ENCODE data around the gene NUAK2. TPM values are rescaled to one million over a fixed set of nuclear protein-coding genes. Genes with fewer than 3 reads are reported as not detected.
A peak's percentile ranks its signal among the peaks of the same experiment; 100 is the strongest.
"Not testable (repeated sequence)": the region's sequence is repeated elsewhere in the genome, so short reads cannot be mapped to it uniquely, and the experiment has no call there.

The NUAK2 gene
- total RNA-seq, result 1 to 10 TPM; 1.2 to 2.9 TPM

DNA sequence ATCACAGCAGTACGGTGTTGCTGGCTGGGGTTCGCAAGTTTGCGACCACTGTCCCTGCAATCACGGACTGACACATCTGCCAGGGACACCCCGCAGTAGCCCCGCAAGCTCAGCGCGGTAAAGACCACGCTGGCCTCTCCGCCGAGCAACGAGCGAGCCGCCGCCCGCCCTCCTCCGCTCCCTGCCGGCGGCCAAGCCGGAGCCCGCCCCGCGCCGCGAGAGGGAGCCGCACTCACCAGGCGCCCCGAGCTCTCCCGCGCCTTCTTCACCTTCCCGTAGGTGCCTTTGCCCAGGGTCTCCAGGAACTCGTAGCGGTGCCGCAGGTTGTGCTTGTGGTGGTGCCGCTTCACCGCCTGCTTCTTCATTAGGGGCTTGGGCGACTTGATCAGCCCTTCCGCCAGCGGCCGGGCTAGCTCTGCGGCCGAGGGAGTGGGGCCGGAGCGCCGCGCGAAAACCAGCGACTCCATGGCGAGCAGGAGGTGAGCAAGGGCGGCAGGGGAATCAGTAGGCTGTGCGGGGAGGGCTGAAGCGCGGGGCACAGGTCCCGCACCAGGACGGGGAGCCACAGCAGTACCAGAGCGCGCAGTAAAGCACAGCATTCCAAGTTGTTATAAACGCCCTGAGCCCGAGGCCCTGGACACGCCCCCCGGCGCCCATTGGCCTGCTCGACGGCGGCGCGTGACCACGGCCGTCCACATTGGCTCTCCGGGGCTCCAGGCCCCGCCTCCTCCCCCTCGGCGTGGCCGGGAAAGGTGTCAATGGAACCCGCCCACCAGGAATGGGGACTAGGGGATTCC lies at the start of gene NUAK2:
TSS of gene NUAK2 (minus strand) at position 584 of the 797 bp plus-strand sequence. CDS start at position 467, 117 bp downstream.
- peak within 1 kb of the TSS; percentile 88 for H3K4me3 Mint-ChIP-seq
- no peaks in the 10 kb centered on the region for H3K9me3 Mint-ChIP-seq
- no peaks in the 10 kb centered on the region for H3K36me3 Mint-ChIP-seq (ENCODE audit: low read depth)
- H3K4me1 Mint-ChIP-seq, result peaks cover 43% of the 10 kb centered on the region
- peaks cover under 1% of the 10 kb centered on the region for H3K27me3 Mint-ChIP-seq
- ATAC-seq (replicated peaks), result peak; percentile 91
- H3K27ac Mint-ChIP-seq, result peak within 1 kb of the TSS; percentile 82

DNA sequence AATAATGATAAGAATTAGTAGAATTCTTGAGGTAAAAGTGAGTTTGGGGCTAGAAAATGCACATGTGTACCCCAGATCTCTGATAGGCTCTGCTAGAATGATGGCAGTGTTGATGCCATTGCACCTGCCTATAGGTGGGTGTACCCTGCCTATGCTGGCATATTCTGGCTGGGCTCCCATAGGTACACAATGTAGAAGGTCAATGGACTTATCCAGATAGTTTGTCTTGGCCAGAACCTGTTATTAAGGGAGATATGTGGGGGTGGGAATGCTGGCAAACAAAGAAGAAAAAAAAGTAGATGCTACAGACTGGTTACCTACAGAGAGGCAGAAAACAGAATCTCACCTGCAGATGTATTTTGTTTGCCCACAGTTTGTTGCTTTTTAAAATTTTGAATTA lies 49.2 kb upstream of the NUAK2 start:
- no peaks in the 10 kb centered on the region for H3K27me3 Mint-ChIP-seq
- H3K9me3 Mint-ChIP-seq, result no peaks in the 10 kb centered on the region
- H3K27ac Mint-ChIP-seq, result no peak overlapping the region
- no peaks in the 10 kb centered on the region for H3K36me3 Mint-ChIP-seq (ENCODE audit: low read depth)
- no peak for ATAC-seq (replicated peaks)
- no peak overlapping the region for H3K4me3 Mint-ChIP-seq
- H3K4me1 Mint-ChIP-seq, result peaks cover 15% of the 10 kb centered on the region

DNA sequence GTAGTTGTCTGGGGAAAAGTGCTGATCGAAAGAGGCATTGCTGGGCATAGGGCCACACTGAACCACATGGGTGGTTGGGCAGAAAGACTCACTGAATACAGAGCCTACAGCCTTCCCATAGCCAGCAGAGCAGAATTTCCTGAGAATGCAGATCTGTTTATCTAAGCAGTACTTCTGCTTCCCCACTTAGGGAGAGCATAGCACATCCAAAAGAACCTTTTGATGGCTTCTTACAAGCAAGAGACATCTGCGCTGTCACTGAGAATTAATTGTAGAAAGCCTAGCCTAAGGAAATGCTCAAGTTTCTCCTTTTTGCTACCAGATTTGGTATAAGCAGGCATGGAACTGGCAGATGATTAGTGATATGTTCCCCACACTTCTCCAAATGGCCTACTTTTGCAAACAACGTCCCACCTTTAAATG lies 48.2 kb upstream of the NUAK2 start:
- Mint-ChIP-seq H3K4me3 (no peak overlapping the region), H3K27me3 (no peaks in the 10 kb centered on the region)
- no peak for ATAC-seq (replicated peaks)

DNA sequence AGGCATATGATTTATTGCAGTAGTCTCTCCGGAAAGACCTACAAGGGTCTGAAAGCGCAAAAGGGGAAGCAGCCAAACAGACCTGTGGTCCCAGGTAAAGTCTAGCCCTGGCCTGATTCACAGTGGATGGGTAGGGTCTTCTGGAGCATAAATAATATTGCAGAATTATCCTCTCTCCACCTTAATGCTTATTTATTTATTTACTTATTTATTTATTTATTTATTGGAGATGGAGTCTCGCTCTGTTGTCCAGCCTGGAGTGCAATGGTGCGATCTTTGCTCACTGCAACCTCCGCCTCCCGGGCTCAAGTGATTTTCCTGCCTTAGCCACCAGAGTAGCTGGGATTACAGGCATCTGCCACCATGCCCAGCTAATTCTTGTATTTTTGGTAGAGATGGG lies 46.9 kb upstream of the NUAK2 start:
- ATAC-seq (replicated peaks), result no peak
- Mint-ChIP-seq H3K36me3 (ENCODE audit: low read depth) (no peaks in the 10 kb centered on the region), H3K4me3 (no peak overlapping the region), H3K4me1 (no peaks in the 10 kb centered on the region), H3K27me3 (no peaks in the 10 kb centered on the region), H3K9me3 (no peaks in the 10 kb centered on the region), H3K27ac (no peak overlapping the region)

More for the DNA sequence above, 48.2 kb upstream of the NUAK2 start:
- H3K4me1 Mint-ChIP-seq, result peaks cover 10% of the 10 kb centered on the region
- no peak overlapping the region for H3K27ac Mint-ChIP-seq
- H3K36me3 Mint-ChIP-seq (ENCODE audit: low read depth), result no peaks in the 10 kb centered on the region
- no peaks in the 10 kb centered on the region for H3K9me3 Mint-ChIP-seq

DNA sequence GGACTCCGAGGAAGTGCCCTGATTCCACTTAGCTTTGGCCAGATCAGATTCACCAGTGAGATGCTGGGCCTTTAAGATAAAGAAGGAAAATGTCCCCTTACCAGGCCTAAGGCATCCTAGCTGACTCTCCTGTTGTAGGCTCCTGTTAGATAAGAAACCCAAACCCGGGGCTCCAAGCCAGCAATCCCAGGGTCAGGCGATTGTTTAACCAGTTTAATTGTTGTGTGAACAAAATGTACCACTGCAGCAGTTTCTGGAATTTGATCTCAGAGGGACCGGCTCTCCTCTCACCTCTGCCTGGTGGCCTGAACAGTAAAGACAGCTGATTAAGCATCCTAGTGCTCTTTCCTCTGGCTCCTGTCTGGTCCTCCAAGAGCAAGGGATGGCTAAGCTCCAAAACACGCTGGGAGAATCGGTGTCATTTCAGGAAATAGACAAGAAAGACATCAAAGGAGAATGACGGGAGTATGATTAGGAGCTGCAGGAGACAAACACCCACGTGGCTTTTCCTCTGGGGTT lies 44.5 kb upstream of the NUAK2 start:
- Mint-ChIP-seq H3K36me3 (ENCODE audit: low read depth) (no peaks in the 10 kb centered on the region), H3K27ac (no peak overlapping the region), H3K9me3 (no peaks in the 10 kb centered on the region), H3K4me3 (no peak overlapping the region), H3K4me1 (no peaks in the 10 kb centered on the region), H3K27me3 (no peaks in the 10 kb centered on the region)
- no peak for ATAC-seq (replicated peaks)

DNA sequence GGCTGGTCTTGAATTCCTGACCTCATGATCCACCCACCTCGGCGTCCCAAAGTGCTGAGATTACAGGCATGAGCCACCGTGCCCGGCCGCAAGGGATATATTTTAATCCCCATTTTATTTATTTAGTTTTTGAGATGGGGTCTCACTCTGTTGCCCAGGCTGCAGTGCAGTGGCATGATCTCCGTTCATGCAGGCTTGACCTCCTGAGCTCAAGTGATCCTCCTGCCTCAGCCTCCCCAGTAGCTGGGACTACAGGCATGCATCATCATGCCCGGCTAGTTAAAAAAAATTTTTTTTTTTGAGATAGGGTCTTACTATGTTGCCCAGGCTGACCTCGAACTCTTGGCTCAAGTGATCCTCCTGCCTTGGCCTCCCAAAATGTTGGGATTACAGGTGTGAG lies 43.5 kb upstream of the NUAK2 start:
- not testable (repeated sequence) for H3K4me1 Mint-ChIP-seq; H3K4me3 Mint-ChIP-seq; ATAC-seq (replicated peaks); H3K27ac Mint-ChIP-seq; H3K9me3 Mint-ChIP-seq; H3K36me3 Mint-ChIP-seq (ENCODE audit: low read depth); H3K27me3 Mint-ChIP-seq

DNA sequence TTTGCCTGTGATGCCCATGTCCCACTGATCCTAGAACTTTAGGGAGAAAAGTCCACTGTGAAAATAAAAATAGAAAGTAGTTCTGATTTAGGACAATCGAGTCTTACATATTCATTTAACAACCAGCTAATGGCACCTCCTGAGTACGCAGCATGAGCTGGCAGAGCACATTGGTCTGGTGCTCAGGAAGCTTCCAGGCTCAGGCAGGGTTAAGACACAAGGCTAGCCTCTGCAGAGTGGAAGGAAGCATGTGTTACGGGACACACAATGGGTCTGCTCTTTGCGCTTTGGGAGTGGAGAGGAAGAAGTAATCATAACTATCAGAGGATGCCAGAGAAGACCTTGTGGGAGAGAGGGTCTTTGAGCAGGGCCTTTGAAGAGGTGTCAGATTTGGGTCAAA lies 39.3 kb upstream of the NUAK2 start:
- no peaks in the 10 kb centered on the region for H3K9me3 Mint-ChIP-seq
- H3K36me3 Mint-ChIP-seq (ENCODE audit: low read depth), result no peaks in the 10 kb centered on the region
- peaks cover 16% of the 10 kb centered on the region for H3K27me3 Mint-ChIP-seq
- H3K4me1 Mint-ChIP-seq, result no peaks in the 10 kb centered on the region
- no peak overlapping the region for H3K27ac Mint-ChIP-seq
- no peak overlapping the region for H3K4me3 Mint-ChIP-seq
- no peak for ATAC-seq (replicated peaks)

DNA sequence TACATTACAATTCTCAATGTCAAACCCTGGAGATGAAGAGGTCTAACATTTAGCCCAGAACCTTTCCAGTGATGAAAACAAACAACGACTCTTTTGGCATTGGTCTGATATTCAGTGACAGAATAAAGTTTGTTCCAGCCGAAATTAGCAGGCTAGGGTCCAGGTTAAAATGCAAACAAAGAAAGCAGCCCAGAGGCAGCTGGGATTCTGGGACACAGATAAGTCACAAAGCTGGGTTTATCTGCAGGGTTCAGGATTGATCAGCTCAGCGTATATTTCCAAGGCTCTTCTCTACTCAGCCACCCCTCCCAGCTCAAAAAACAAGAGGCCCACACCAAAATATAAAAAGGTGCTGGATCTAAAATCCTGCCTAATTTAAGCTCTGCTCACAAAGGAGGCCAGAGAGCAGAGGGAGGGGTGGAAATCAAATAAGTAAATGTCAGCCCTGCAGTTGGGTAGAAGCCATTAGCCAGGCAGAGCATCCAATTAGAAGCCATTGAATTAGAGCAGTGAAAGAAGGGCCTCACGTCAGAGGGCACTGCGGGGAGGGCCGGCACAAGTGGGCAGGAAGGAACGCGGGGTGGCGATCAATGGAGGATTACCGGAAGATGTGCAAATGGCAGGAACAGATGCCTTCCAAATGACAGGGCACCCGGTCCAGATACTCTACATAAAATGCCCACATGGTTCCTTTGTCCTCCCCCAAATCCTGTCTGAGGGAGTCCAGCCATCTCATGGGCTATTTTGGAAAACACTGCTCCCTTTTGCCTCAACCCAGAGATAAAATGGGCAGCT lies 38.4 kb upstream of the NUAK2 start:
- no peak overlapping the region for H3K4me3 Mint-ChIP-seq
- H3K36me3 Mint-ChIP-seq (ENCODE audit: low read depth), result no peaks in the 10 kb centered on the region
- H3K4me1 Mint-ChIP-seq, result no peaks in the 10 kb centered on the region
- ATAC-seq (replicated peaks), result no peak
- no peak overlapping the region for H3K27ac Mint-ChIP-seq
- peaks cover 16% of the 10 kb centered on the region for H3K27me3 Mint-ChIP-seq
- no peaks in the 10 kb centered on the region for H3K9me3 Mint-ChIP-seq

DNA sequence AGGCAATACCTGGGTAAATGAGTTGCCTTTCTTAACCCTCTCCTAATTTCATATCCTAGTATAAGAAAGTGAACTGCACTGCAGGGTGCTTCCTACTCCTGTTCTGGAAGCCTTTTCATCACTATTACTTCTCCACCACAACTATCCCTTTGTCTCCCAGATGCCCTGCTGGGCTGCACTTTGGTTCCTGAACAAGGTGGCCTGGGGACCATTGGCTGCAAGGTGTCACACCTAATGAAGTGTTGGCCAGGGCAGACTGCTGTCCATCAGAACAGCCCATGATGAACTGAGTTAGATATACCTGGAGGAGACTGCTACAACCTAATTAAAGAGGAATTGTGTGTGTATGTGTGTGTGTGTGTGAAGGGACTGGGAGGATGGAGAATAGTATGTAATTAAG lies 37.0 kb upstream of the NUAK2 start:
- Mint-ChIP-seq H3K27ac (no peak overlapping the region), H3K4me3 (no peak overlapping the region), H3K27me3 (peaks cover 16% of the 10 kb centered on the region)

DNA sequence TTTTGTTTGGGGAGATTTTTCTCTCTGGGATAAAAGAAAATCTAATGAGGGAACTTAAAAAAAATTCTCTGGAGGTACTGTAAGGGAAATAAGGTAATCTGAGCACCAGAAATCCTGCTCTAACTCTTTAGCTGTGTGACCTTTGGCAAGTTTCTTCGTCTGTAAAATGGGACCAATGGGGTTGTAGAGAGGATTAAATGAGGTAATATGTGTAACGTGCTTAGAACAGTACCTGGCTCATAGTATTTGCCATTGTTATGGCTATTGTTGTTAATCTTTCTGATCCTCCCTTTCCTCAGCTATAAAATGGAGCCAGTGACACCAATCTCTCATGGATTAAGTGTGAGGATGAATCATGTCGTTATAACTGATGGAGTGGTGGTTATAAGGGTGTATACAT lies 36.0 kb upstream of the NUAK2 start:
- H3K4me1 Mint-ChIP-seq, result no peaks in the 10 kb centered on the region
- no peak for ATAC-seq (replicated peaks)
- H3K9me3 Mint-ChIP-seq, result no peaks in the 10 kb centered on the region
- peaks cover 16% of the 10 kb centered on the region for H3K27me3 Mint-ChIP-seq
- H3K27ac Mint-ChIP-seq, result no peak overlapping the region
- H3K36me3 Mint-ChIP-seq (ENCODE audit: low read depth), result no peaks in the 10 kb centered on the region
- H3K4me3 Mint-ChIP-seq, result no peak overlapping the region

More for the DNA sequence above, 37.0 kb upstream of the NUAK2 start:
- Mint-ChIP-seq H3K36me3 (ENCODE audit: low read depth) (no peaks in the 10 kb centered on the region), H3K4me1 (no peaks in the 10 kb centered on the region), H3K9me3 (no peaks in the 10 kb centered on the region)
- no peak for ATAC-seq (replicated peaks)

DNA sequence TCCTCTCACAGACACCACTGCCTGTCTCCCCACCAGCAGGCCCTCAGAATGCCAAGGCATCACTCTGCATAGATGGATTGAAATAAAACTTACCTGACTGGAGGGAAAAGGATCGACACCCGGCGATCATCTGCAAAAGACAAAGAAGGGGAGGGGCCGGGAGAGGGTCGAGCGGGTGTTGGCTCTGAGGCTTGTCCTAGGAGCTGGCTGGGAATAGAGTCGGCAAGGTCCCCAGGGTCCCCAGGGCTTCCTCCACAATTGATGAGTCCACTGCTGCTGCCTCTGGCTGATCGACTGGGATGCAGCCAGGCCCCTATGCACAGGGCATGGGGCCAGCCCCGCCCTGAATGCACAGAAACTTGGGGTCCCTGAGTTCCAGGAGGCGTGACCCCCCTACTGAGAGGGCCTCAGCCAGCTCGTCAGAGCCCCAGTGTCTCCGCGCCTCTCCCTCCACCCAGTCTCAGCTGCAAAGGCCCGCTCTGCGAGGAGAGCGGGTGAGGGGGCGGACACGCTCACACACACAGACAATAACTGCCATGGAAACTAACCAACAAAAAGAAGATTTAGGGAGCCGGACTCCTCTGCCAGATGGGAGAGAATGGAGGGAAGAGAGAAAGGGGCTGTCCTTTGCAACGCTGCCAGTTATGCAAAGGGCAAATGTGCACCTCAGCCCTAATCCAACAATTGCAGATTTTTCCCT lies 35.0 kb upstream of the NUAK2 start, which contains the start of gene KLHDC8A:
TSS of gene KLHDC8A (minus strand) at position 483 of the 700 bp plus-strand sequence. CDS start 13,318 bp downstream, outside the sequence.
- H3K4me1 Mint-ChIP-seq, result no peaks in the 10 kb centered on the region

DNA sequence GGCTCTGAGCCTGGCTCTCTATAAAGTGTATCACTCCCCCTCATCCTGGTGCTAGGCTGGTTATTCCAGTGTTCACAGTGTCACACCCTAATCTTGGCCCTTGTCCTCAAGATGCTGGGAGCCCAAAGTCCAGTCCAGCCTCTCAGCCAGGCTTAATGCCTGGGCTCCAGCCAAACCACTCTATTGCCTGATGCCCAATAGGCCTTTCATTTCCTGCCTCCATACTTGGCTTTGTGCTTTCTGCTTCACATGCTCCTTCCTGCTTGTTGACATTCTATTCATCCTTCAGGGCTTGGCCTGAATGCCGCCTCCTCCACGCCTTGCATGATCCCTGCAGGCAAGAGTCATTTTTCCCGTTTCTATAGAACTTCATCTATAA lies 33.5 kb upstream of the NUAK2 start:
- no peaks in the 10 kb centered on the region for H3K9me3 Mint-ChIP-seq
- no peaks in the 10 kb centered on the region for H3K36me3 Mint-ChIP-seq (ENCODE audit: low read depth)
- peaks cover 19% of the 10 kb centered on the region for H3K27me3 Mint-ChIP-seq
- no peak overlapping the region for H3K27ac Mint-ChIP-seq
- H3K4me1 Mint-ChIP-seq, result no peaks in the 10 kb centered on the region
- no peak for ATAC-seq (replicated peaks)
- no peak overlapping the region for H3K4me3 Mint-ChIP-seq

More for the DNA sequence above, 35.0 kb upstream of the NUAK2 start, which contains the start of gene KLHDC8A:
- Mint-ChIP-seq H3K4me3 (no peak within 1 kb of the TSS), H3K27me3 (peaks cover 19% of the 10 kb centered on the region), H3K27ac (no peak within 1 kb of the TSS), H3K36me3 (ENCODE audit: low read depth) (no peaks in the 10 kb centered on the region), H3K9me3 (no peaks in the 10 kb centered on the region)
- no peak for ATAC-seq (replicated peaks)

DNA sequence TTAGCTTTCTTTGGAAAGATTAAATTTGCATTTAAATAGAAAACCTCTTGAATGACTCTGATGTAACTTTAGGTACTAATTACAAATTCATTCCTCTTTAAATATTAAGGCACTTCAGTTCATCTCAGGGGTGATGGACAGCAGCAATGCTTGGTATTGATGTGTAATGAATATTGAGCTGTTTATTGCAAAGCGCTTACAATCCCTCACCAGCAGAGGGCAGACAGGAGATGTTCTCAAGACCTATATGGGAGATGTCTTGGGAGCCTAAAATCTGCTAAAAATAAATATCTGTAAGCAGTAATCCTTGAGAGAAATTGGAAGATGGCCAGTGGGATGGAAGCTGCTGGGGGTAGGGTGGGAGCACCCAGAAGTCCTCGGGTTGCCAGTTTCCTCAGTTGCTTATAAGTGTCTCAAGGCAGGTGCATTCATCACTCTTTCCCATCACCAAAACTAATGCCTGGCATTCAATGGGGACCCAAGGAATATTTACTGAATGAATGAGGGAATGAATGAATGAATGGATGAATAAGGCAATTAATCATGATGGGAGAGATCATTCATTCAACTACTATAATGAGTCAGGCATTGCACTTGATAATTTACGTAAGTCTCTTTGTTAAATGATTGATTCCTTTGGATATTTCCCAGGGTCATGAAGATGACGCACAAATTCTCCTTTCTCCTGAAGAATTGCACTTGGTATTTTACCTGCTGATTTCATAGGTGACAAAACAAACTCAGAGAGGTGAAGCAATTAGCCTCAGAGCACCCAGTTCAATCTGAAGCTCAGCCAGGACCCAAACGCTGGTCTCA lies 32.9 kb upstream of the NUAK2 start:
- Mint-ChIP-seq H3K9me3 (no peaks in the 10 kb centered on the region), H3K27me3 (peaks cover 23% of the 10 kb centered on the region), H3K27ac (no peak overlapping the region), H3K4me3 (no peak overlapping the region), H3K4me1 (no peaks in the 10 kb centered on the region), H3K36me3 (ENCODE audit: low read depth) (no peaks in the 10 kb centered on the region)
- peak; percentile 66 for ATAC-seq (replicated peaks)

DNA sequence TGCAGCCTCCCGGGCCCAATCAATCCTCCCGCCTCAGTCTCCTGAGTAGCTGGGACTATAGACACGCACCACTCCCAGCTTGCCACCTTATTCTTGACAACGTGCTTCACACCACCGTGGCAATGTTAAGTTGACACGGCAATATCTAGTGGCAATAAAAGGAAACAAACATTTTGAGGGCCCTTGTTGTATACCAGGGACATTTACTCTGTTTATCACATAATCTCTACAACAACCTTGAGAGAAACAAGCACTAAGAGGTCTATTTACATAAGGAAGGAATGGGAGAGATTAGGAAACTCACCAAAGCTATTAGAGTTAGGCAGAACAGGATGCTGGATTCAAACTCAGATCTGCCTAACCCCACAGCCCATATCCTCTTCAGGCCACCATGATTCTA lies 32.1 kb upstream of the NUAK2 start:
- no peaks in the 10 kb centered on the region for H3K4me1 Mint-ChIP-seq
- no peaks in the 10 kb centered on the region for H3K36me3 Mint-ChIP-seq (ENCODE audit: low read depth)
- no peak overlapping the region for H3K4me3 Mint-ChIP-seq
- no peak overlapping the region for H3K27ac Mint-ChIP-seq
- no peaks in the 10 kb centered on the region for H3K9me3 Mint-ChIP-seq
- ATAC-seq (replicated peaks), result no peak
- H3K27me3 Mint-ChIP-seq, result peaks cover 20% of the 10 kb centered on the region
